Esophagus squamous epithelium (tissue), 4 donors: ENCODE results near the gene OR2G2.

Experiments
- POLR2A ChIP-seq, 4 donors: fragments of 450-650 bp; IDR thresholded peaks; one replicate each; pipeline ENCODE4 v1.6.1; 2017; ENCODE audit warnings: antibody characterized with exemption in 4 of 4, mild to moderate bottlenecking in 4 of 4, moderate library complexity in 3 of 4
- TF ChIP-seq, protein P1 (sequence below), 6 experiments: fragments of 450-650 bp in 4 of 6; fragments of 200-600 bp in 2 of 6; sonication (generic) in 2 of 6; IDR thresholded peaks; one replicate each; pipeline ENCODE4 v1.5.1; 2016 to 2019; ENCODE audit warnings: antibody characterized with exemption in 6 of 6, mild to moderate bottlenecking in 4 of 6, moderate library complexity in 4 of 6

GRCh38 chr1:247548092-247548491, 40.1 kb upstream of the OR2G2 start:
- TF ChIP-seq, protein P1, sequence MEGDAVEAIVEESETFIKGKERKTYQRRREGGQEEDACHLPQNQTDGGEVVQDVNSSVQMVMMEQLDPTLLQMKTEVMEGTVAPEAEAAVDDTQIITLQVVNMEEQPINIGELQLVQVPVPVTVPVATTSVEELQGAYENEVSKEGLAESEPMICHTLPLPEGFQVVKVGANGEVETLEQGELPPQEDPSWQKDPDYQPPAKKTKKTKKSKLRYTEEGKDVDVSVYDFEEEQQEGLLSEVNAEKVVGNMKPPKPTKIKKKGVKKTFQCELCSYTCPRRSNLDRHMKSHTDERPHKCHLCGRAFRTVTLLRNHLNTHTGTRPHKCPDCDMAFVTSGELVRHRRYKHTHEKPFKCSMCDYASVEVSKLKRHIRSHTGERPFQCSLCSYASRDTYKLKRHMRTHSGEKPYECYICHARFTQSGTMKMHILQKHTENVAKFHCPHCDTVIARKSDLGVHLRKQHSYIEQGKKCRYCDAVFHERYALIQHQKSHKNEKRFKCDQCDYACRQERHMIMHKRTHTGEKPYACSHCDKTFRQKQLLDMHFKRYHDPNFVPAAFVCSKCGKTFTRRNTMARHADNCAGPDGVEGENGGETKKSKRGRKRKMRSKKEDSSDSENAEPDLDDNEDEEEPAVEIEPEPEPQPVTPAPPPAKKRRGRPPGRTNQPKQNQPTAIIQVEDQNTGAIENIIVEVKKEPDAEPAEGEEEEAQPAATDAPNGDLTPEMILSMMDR (IDR thresholded peaks at IDR 0.05) = no peak
- no peak for TF ChIP-seq POLR2A (IDR thresholded peaks at IDR 0.05)
